Measurements from ENCODE around the gene IFNGR2. TPM values are rescaled to one million over a fixed set of nuclear protein-coding genes. Genes with fewer than 3 reads are reported as not detected.
A peak's percentile ranks its signal among the peaks of the same experiment; 100 is the strongest.
"Not testable (repeated sequence)": the region's sequence is repeated elsewhere in the genome, so short reads cannot be mapped to it uniquely, and the experiment has no call there.

The IFNGR2 gene
- polyA plus RNA-seq, 1 donor: 110 TPM

GRCh38 chr21:33455686-33456446 is 52.7 kb downstream of the IFNGR2 start:
- Histone ChIP-seq H3K36me3 (ENCODE audit: control insufficient read depth, insufficient read depth, low read length) (peaks cover 13% of the 10 kb centered on the region), H3K27me3 (ENCODE audit: control insufficient read depth, insufficient read depth, low read length) (no peaks in the 10 kb centered on the region), H3K9me3 (ENCODE audit: control insufficient read depth, low read depth, low read length) (no peaks in the 10 kb centered on the region), H3K4me1 (ENCODE audit: control insufficient read depth, insufficient read depth, low read length) (peaks cover 19% of the 10 kb centered on the region), H3K27ac (ENCODE audit: low read length) (peak overlapping the region; percentile 59), H3K4me3 (ENCODE audit: low read length) (no peak overlapping the region)
- WGBS (ENCODE audit: insufficient coverage, low lambda C conversion rate): 29% methylated on average over 1 of the region's 6 CpGs
- peak; percentile 14 to 66 for DNase-seq

DNA sequence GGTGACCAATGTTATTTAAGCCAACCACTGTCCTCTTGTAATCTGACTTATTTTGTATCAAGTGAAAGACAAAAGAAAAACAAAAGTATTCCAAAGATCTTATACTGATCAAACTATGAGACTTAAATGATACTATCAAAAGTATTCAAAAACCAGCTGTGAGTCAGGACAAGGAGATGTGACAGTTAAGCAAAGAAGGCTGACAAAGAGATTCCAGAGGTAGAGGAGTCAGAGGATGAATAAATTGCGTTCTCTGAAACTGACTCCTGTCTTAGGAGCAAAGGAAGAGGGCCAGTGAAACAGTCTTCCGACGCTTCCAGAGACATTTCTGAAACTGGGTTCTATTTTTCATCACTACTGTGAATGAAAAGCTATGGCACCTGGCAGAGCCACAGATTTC is 55.6 kb downstream of the IFNGR2 start:
- no peak for DNase-seq
- no peak overlapping the region for H3K4me3 ChIP-seq (ENCODE audit: low read length)
- no peaks in the 10 kb centered on the region for H3K9me3 ChIP-seq (ENCODE audit: control insufficient read depth, low read depth, low read length)
- H3K4me1 ChIP-seq (ENCODE audit: control insufficient read depth, insufficient read depth, low read length): peaks cover 11% of the 10 kb centered on the region
- no peaks in the 10 kb centered on the region for H3K27me3 ChIP-seq (ENCODE audit: control insufficient read depth, insufficient read depth, low read length)
- no peak overlapping the region for H3K27ac ChIP-seq (ENCODE audit: low read length)
- peaks cover 22% of the 10 kb centered on the region for H3K36me3 ChIP-seq (ENCODE audit: control insufficient read depth, insufficient read depth, low read length)
- no CpG with 5 or more reads among the region's 3 CpGs for WGBS (ENCODE audit: insufficient coverage, low lambda C conversion rate)

DNA sequence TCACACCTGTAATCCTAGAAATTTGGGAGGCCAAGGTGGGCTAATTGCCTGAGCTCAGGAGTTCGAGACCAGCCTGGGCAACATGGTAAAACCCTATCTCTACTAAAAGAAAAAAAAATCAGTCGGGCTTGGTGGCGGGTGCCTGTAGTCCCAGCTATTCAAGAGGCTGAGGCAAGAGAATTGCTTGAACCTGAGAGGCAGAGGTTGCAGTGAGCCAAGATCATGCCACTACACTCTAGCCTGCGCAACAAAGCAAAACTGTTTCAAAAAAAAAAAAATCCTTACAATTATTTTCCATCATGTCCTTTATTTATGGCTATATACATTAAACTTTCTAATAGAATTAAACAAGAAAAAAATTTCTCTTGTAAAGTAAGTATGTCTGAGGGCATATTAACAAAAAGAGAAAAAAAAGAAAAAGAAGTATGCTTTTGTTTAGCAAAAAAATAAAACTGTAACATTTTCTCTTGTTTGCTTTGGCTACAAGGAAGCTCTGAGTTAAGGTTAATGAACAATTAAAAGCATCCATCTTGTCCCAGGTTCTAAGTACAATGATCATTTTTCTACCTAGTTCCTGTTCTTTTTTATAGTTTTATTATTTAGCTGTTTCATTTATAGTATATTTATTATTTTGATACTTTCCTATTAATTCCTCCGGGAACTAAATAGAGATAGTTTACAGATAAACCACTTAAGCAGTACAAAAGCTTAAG is 58.5 kb downstream of the IFNGR2 start:
- Histone ChIP-seq H3K9me3 (ENCODE audit: control insufficient read depth, low read depth, low read length) (no peaks in the 10 kb centered on the region), H3K4me3 (ENCODE audit: low read length) (no peak overlapping the region), H3K27ac (ENCODE audit: low read length) (peak overlapping the region; percentile 4), H3K27me3 (ENCODE audit: control insufficient read depth, insufficient read depth, low read length) (no peaks in the 10 kb centered on the region), H3K4me1 (ENCODE audit: control insufficient read depth, insufficient read depth, low read length) (peaks cover 7% of the 10 kb centered on the region), H3K36me3 (ENCODE audit: control insufficient read depth, insufficient read depth, low read length) (peaks cover 23% of the 10 kb centered on the region)
- peak in 1 of 2 donors; percentile 43 for DNase-seq
- 45% methylated on average over 1 of the region's 5 CpGs for WGBS (ENCODE audit: insufficient coverage, low lambda C conversion rate)

GRCh38 chr21:33469183-33469582 is 66.0 kb downstream of the IFNGR2 start:
- not testable (repeated sequence) for H3K27me3 ChIP-seq (ENCODE audit: control insufficient read depth, insufficient read depth, low read length); H3K4me1 ChIP-seq (ENCODE audit: control insufficient read depth, insufficient read depth, low read length); H3K4me3 ChIP-seq (ENCODE audit: low read length); H3K27ac ChIP-seq (ENCODE audit: low read length); H3K36me3 ChIP-seq (ENCODE audit: control insufficient read depth, insufficient read depth, low read length); H3K9me3 ChIP-seq (ENCODE audit: control insufficient read depth, low read depth, low read length); DNase-seq
- WGBS (ENCODE audit: insufficient coverage, low lambda C conversion rate): no CpG with 5 or more reads among the region's 4 CpGs

DNA sequence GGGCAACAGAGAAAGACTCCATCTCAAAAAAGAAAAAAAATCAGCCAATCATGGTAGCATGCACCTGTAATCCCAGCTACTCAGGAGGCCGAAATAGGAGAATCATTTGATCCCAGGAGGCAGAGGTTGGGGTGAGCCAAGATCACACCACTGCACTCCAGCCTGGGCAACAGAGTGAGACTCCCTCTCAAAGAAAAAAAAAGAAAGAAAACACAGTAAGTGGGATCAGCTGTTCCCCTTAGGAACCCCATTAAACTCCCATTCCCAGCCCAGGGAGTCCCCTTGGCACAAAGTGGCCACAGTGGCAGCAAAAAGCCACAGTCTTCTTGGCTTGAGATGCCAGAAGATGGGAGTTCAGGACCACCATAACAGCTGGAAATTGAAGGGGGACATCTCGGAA is 67.5 kb downstream of the IFNGR2 start:
- 100% methylated on average over 1 of the region's 2 CpGs for WGBS (ENCODE audit: insufficient coverage, low lambda C conversion rate)
- no peaks in the 10 kb centered on the region for H3K27me3 ChIP-seq (ENCODE audit: control insufficient read depth, insufficient read depth, low read length)
- H3K9me3 ChIP-seq (ENCODE audit: control insufficient read depth, low read depth, low read length): no peaks in the 10 kb centered on the region
- no peak overlapping the region for H3K27ac ChIP-seq (ENCODE audit: low read length)
- H3K4me3 ChIP-seq (ENCODE audit: low read length): no peak overlapping the region
- no peaks in the 10 kb centered on the region for H3K4me1 ChIP-seq (ENCODE audit: control insufficient read depth, insufficient read depth, low read length)
- no peak for DNase-seq
- H3K36me3 ChIP-seq (ENCODE audit: control insufficient read depth, insufficient read depth, low read length): peaks cover 6% of the 10 kb centered on the region

GRCh38 chr21:33473344-33473743 is 70.1 kb downstream of the IFNGR2 start:
- Histone ChIP-seq H3K9me3 (ENCODE audit: control insufficient read depth, low read depth, low read length) (no peaks in the 10 kb centered on the region), H3K27ac (ENCODE audit: low read length) (no peak overlapping the region), H3K27me3 (ENCODE audit: control insufficient read depth, insufficient read depth, low read length) (no peaks in the 10 kb centered on the region), H3K4me3 (ENCODE audit: low read length) (no peak overlapping the region), H3K36me3 (ENCODE audit: control insufficient read depth, insufficient read depth, low read length) (no peaks in the 10 kb centered on the region), H3K4me1 (ENCODE audit: control insufficient read depth, insufficient read depth, low read length) (no peaks in the 10 kb centered on the region)
- WGBS (ENCODE audit: insufficient coverage, low lambda C conversion rate): no CpG with 5 or more reads among the region's 3 CpGs
- DNase-seq: no peak

DNA sequence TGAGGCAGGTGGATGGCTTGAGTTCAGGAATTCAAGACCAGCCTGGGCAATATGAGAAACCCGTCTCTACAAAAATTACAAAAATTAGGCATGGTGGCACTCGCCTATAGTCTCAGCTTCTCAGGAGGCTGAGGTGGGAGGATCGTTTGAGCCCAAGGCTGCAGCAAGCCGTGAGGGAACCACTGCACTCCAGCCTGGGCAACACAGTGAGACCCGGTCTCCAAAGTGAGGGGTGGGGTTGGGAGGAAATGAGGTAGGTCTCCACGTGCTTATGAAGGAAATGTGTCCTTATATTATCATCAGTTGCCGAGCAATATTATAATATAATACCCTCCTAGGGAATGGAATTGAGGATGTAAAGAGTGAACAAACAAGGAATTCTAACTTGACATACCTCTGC is 73.9 kb downstream of the IFNGR2 start:
- WGBS (ENCODE audit: insufficient coverage, low lambda C conversion rate): 100% methylated on average over 1 of the region's 7 CpGs
- no peaks in the 10 kb centered on the region for H3K36me3 ChIP-seq (ENCODE audit: control insufficient read depth, insufficient read depth, low read length)
- no peaks in the 10 kb centered on the region for H3K9me3 ChIP-seq (ENCODE audit: control insufficient read depth, low read depth, low read length)
- no peaks in the 10 kb centered on the region for H3K4me1 ChIP-seq (ENCODE audit: control insufficient read depth, insufficient read depth, low read length)
- DNase-seq: no peak
- no peak overlapping the region for H3K4me3 ChIP-seq (ENCODE audit: low read length)
- H3K27ac ChIP-seq (ENCODE audit: low read length): no peak overlapping the region
- no peaks in the 10 kb centered on the region for H3K27me3 ChIP-seq (ENCODE audit: control insufficient read depth, insufficient read depth, low read length)

GRCh38 chr21:33478182-33478581 is 75.0 kb downstream of the IFNGR2 start:
- H3K9me3 ChIP-seq (ENCODE audit: control insufficient read depth, low read depth, low read length): no peaks in the 10 kb centered on the region
- WGBS (ENCODE audit: insufficient coverage, low lambda C conversion rate): 28% methylated on average over 4 of the region's 9 CpGs
- H3K4me1 ChIP-seq (ENCODE audit: control insufficient read depth, insufficient read depth, low read length): no peaks in the 10 kb centered on the region
- H3K4me3 ChIP-seq (ENCODE audit: low read length): peak overlapping the region; percentile 84
- H3K27me3 ChIP-seq (ENCODE audit: control insufficient read depth, insufficient read depth, low read length): no peaks in the 10 kb centered on the region
- H3K36me3 ChIP-seq (ENCODE audit: control insufficient read depth, insufficient read depth, low read length): no peaks in the 10 kb centered on the region
- DNase-seq: no peak
- H3K27ac ChIP-seq (ENCODE audit: low read length): peak overlapping the region; percentile 95

GRCh38 chr21:33478935-33479678 is 75.9 kb downstream of the IFNGR2 start:
- Histone ChIP-seq H3K27me3 (ENCODE audit: control insufficient read depth, insufficient read depth, low read length) (no peaks in the 10 kb centered on the region), H3K4me3 (ENCODE audit: low read length) (peak overlapping the region; percentile 84), H3K27ac (ENCODE audit: low read length) (peak overlapping the region; percentile 95), H3K4me1 (ENCODE audit: control insufficient read depth, insufficient read depth, low read length) (no peaks in the 10 kb centered on the region), H3K9me3 (ENCODE audit: control insufficient read depth, low read depth, low read length) (no peaks in the 10 kb centered on the region), H3K36me3 (ENCODE audit: control insufficient read depth, insufficient read depth, low read length) (no peaks in the 10 kb centered on the region)
- WGBS (ENCODE audit: insufficient coverage, low lambda C conversion rate): no CpG with 5 or more reads among the region's 68 CpGs
- DNase-seq: no peak

GRCh38 chr21:33479679-33480480 is 76.7 kb downstream of the IFNGR2 start, which contains the start of gene TMEM50B:
TMEM50B (minus strand) TSS chr21:33479974; CDS start chr21:33468885, 11,089 bp downstream.
- Histone ChIP-seq H3K27ac (ENCODE audit: low read length) (peak within 1 kb of the TSS; percentile 95), H3K27me3 (ENCODE audit: control insufficient read depth, insufficient read depth, low read length) (no peaks in the 10 kb centered on the region), H3K4me1 (ENCODE audit: control insufficient read depth, insufficient read depth, low read length) (no peaks in the 10 kb centered on the region), H3K4me3 (ENCODE audit: low read length) (peak within 1 kb of the TSS; percentile 86), H3K9me3 (ENCODE audit: control insufficient read depth, low read depth, low read length) (no peaks in the 10 kb centered on the region), H3K36me3 (ENCODE audit: control insufficient read depth, insufficient read depth, low read length) (no peaks in the 10 kb centered on the region)
- peak; percentile 96 to 97 for DNase-seq
- WGBS (ENCODE audit: insufficient coverage, low lambda C conversion rate): no CpG with 5 or more reads among the region's 93 CpGs

Data from large intestine (tissue), 3 donors.